HG02759 (cell line): ENCODE measurements around the gene NLK.
"Not testable (repeated sequence)": the region's sequence is repeated elsewhere in the genome, so short reads cannot be mapped to it uniquely, and the experiment has no call there.

Source experiments
- ATAC-seq: cut with Tn5 transposase; IDR thresholded peaks from one replicate; pipeline ENCODE4 v1.9.1; 2021; ENCODE audit warnings: mild to moderate bottlenecking, moderate library complexity; ENCODE audit not compliant: unreplicated experiment

NLK gene

DNA sequence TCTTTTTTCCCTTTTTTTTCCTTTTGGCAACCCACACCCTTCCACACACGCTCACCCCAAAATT lies at the start of gene NLK:
TSS of gene NLK (plus strand) at position 21 of the 64 bp plus-strand sequence. CDS start 197 bp downstream, outside the sequence.
- ATAC-seq, result no peak

GRCh38 chr17:27993161-27993695 lies 49.2 kb upstream of the NLK start:
- ATAC-seq, result no peak

- no peak for ATAC-seq
Observed at GRCh38 chr17:27993723-27994310, 48.7 kb upstream of the NLK start.

DNA sequence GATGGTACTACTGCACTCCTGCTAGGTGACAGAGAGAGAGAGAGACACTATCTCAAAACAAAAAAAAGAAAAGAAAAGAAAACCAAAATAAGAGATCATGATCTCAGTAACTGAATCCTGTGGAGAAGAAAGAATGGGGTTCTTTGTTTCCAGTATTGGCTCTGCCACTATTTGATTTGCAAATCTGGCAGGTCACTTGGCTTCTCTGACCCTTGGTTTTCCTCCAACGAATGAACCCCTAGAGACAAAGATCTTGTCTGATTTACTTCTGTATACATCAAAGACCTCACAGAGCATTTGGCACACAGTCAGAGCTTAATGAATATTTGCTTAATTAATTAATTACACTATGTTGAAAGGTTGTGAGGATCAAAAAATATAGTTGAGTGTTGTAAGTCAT lies 47.9 kb upstream of the NLK start:
- no peak for ATAC-seq

GRCh38 chr17:27995554-27995953 lies 46.9 kb upstream of the NLK start:
- no peak for ATAC-seq

GRCh38 chr17:27996202-27997043 lies 46.1 kb upstream of the NLK start:
- ATAC-seq, result no peak

- no peak for ATAC-seq
Observed at GRCh38 chr17:27997044-27997401, 45.5 kb upstream of the NLK start.

DNA sequence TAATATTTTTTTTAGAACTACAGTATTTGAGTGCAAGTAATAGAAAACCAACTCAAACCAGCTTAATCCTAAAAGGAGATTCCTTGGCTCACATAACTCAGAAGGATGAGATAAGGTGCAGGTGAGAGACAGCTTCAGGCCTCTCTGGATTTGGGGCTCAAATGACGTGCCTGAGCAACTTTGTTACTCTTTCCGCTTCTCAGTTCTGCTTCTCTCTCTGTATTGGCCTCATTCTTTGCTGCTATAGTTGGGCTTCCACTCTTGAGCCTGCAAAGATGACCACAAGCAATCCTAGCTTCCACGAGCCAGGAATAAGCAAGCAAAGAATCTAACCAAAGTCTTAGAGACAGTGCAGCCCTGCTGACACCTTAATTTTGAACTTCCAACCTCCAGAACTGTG lies 45.0 kb upstream of the NLK start:
- no peak for ATAC-seq

- no peak for ATAC-seq
Observed at GRCh38 chr17:28001149-28001548, 41.3 kb upstream of the NLK start.

DNA sequence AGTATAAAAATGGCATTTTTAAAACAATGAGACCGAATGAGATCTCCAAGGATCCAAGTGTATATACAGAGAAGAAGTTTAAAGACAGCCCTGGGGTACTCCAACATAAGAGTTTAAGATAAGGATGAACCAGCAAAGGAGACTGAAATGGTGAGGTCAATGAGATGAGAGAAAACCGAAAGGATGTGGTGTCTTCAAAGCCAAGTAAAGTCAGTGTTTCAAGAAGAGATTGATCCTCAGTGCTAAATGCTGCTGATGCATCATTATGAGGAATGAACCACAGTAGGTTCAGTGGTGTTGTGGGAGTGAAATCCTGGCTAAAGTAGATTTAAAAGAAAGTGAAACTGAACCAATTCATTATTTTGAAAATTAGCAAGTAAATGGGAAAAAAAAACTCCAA lies 38.1 kb upstream of the NLK start:
- no peak for ATAC-seq

DNA sequence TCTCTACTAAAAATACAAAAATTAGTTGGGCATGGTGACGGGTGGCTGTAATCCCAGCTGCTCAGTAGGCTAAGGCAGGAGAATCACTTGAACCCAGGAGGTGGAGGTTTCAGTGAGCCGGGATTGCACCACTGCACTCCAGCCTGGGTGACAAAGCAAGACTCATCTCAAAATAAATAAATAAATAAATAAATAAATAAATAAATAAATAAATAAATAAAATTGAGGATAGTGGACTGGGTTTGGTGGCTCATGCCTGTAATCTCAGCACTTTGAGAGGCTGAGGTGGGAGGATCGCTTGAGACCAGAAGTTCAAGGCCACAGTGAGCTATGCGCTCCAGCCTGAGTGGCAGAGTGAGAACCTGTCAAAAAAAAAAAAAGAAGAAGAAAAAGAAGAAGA lies 34.6 kb upstream of the NLK start:
- ATAC-seq, result not testable (repeated sequence)

GRCh38 chr17:28008513-28008912 lies 34.0 kb upstream of the NLK start:
- no peak for ATAC-seq

DNA sequence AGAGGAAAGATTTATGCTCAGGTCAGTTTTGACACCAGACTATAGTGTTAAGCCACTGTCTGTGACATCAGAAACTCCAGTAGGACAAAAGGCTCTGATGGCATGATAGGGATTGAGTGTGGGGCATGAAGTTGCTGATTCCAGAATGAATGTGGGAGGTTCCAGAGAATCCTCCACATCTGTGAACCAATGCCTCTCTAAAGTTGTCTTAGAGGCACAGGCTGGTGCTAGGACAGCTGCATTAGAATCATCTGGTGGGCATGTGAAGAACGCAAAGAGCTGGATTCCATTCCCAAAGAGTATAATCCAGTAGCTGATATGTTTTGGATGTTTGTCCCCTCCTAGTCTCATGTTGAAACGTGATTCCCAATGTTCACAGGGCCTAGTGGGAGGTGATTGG lies 32.1 kb upstream of the NLK start:
- ATAC-seq, result no peak

DNA sequence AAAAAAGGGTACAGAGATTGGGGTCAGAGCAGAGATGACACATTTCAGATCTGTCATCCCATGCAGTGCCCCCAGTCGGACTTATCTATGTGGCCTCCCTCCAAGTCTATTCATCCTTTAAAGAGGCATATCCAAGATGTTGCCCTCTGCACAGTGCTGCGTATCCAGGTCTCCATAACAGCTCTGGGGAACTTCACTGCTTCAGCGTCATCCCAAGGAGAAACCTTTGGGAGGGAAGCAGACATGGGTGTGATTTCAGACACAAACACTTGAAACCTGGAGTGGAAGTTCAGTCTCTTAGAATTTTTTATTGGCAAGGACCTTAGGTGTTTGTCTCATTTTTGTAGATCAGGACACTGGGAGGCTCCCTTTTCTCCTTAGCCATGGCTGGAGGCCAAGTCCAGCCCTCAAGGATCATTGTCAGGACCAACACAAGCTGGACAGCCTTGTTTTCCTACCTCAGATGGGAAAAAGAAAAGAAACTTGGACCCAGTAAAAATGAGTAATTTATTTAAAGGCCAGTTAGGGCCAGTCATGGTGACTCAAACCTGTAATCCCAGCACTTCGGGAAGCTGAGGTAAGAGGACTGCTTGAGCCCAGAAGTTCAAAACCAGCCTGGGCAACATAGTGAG lies 23.9 kb upstream of the NLK start:
- ATAC-seq, result no peak

DNA sequence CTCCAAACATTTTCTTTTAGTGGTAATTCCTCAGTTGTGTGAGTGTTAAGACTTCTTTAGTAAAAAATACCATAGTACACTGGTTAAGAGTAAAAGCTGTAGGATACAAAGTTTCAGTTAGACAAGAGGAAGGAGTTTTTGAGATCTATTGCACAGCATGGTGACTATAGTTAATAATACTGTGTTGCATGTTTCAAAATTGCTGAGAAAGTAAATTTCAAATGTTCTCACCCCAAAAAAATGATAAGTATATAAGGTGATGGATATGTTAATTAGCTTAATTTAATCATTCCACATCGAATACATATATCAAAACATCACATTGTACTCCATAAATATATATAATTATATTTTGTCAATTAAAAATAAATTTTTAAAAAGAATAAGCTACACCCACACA lies 22.0 kb upstream of the NLK start:
- ATAC-seq, result no peak

DNA sequence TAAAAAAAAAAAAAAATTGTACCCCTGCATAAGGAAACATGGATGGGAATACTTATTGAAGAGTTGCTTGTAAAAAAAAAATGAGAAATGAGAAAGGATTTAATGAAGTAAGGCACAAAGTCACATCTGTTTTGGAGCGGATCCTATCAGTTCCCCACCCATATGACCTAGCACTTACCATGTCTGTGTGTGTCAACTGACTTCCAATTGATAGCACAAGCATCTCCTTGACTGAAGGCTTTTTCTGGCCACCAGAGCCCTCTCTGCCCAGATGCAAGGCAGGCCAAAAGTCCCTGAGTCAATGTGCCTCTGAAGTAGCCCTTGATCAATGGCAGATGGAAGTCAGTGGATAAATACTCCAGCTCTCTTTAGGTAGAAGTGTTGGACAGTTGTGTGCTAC lies 13.4 kb upstream of the NLK start:
- no peak for ATAC-seq

- no peak for ATAC-seq
Observed at GRCh38 chr17:28030386-28030785, 12.1 kb upstream of the NLK start.

- ATAC-seq, result no peak
Observed at GRCh38 chr17:28031174-28031573, 11.3 kb upstream of the NLK start.

GRCh38 chr17:28033972-28034714 lies 8.3 kb upstream of the NLK start:
- no peak for ATAC-seq

GRCh38 chr17:28035452-28035851 lies 7.0 kb upstream of the NLK start:
- not testable (repeated sequence) for ATAC-seq

GRCh38 chr17:28035884-28036283 lies 6.6 kb upstream of the NLK start:
- not testable (repeated sequence) for ATAC-seq

DNA sequence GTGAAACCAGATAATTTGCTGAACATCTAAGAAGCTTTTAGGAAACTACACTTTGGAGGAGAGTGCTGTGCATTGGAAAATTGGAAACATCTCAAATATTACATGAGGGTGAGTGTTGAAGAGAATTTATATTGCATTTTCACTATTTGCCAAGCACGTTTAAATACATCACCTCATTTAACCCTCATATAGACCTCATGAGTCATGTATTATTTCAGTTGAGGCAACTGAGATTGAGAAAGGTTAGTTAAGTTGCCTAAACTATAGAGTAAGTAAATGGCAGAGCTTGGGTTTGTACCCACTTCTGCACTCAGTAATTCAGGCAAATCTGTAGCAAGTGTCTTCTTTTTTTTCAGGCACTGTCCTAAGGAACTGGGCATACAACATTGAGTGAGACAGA lies 3.7 kb upstream of the NLK start:
- ATAC-seq, result no peak
